ENCODE data around the gene FAM151B. TPM values are rescaled to one million over a fixed set of nuclear protein-coding genes. Genes with fewer than 3 reads are reported as not detected.

Gene FAM151B
- total and polyA plus RNA-seq, 2 of the 8 experiments (the other 6 are each of a cell fraction or from before 2014, with no cell fraction given) = 0.62 to 1.1 TPM

GRCh38 chr5:80592105-80592504 is 104.2 kb downstream of the FAM151B start (continued):
- TF ChIP-seq CHD7 (IDR thresholded peaks at IDR 0.05; ENCODE audit: insufficient replicate concordance, low read length) (no peak), EZH2 (IDR thresholded peaks at IDR 0.05; ENCODE audit: low read depth, low read length, severe bottlenecking) (no peak), GTF2F1 (IDR thresholded peaks at IDR 0.05; ENCODE audit: borderline replicate concordance, low read depth, low read length) (no peak), EP300 (IDR thresholded peaks at IDR 0.05; ENCODE audit: borderline replicate concordance in 1 of 2, low read depth in 2 of 2, low read length in 2 of 2) (no peak), TCF12 (IDR thresholded peaks at IDR 0.05; ENCODE audit: low read depth, low read length) (no peak), TBP (IDR thresholded peaks at IDR 0.05; ENCODE audit: low read depth, low read length) (no peak), KDM4A (IDR thresholded peaks at IDR 0.05; ENCODE audit: low read depth, low read length, severe bottlenecking) (no peak), EGR1 (IDR thresholded peaks at IDR 0.05; ENCODE audit: borderline replicate concordance, low read depth, low read length) (no peak), YY1 (IDR thresholded peaks at IDR 0.05; ENCODE audit: low read depth, low read length) (no peak), SP2 (IDR thresholded peaks at IDR 0.05; ENCODE audit: low read length) (no peak), JUND (IDR thresholded peaks at IDR 0.05; ENCODE audit: low read length) (no peak), RNF2 (IDR thresholded peaks at IDR 0.05; ENCODE audit: borderline replicate concordance, low read depth, low read length, missing control alignments, poor library complexity, severe bottlenecking) (no peak)
